Activated T-cell treated with anti-CD3 and anti-CD28 coated beads for 48 hours (primary cell): ENCODE results near the gene FAM174C.

Experiments used
- DNase-seq: peaks from one replicate; pipeline ENCODE4 v3.0.0-alpha.2; 2020; ENCODE audit warnings: low read depth

FAM174C gene

DNA sequence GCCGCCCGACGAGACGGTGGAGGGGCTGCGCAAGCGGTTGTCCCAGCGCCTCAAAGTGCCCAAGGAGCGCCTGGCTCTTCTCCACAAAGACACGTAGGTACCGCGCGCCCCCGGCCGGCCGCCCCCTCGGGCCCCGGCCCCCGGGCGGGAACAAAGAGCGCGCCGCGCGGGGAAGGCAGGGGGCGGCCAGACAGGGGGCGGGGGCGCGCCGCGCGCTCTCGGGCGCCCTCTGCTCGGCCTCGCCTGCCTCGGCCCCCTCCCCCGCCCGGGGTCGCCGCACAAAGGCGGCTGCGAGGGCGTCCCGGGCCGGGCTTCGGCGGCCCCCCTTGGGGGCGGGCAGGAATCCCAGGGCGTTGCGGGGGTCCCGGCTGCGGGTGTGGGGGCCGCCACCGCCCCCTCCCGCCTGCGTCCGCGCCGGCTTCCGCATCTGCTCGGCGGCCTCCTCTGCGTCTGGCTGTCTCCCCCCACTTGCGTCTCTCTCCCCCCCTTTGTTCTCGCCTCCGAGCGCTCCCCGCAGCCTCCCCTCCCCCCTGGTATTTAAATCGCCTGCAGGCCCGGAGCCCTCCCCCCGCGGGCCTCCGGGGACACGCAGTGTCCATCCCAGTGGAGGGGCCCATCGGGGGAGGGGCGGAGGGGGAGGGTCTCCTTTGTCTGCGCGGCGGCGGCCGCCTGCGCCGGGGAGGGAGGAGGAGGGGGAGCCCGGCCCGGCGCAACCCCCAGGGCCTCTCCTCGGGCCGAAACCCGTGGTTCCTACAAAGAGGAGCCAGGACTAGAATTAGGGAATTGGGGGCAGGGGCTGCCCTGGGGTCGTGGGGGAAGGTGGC is 24.7 kb upstream of the FAM174C start:
- DNase-seq: no peak

DNA sequence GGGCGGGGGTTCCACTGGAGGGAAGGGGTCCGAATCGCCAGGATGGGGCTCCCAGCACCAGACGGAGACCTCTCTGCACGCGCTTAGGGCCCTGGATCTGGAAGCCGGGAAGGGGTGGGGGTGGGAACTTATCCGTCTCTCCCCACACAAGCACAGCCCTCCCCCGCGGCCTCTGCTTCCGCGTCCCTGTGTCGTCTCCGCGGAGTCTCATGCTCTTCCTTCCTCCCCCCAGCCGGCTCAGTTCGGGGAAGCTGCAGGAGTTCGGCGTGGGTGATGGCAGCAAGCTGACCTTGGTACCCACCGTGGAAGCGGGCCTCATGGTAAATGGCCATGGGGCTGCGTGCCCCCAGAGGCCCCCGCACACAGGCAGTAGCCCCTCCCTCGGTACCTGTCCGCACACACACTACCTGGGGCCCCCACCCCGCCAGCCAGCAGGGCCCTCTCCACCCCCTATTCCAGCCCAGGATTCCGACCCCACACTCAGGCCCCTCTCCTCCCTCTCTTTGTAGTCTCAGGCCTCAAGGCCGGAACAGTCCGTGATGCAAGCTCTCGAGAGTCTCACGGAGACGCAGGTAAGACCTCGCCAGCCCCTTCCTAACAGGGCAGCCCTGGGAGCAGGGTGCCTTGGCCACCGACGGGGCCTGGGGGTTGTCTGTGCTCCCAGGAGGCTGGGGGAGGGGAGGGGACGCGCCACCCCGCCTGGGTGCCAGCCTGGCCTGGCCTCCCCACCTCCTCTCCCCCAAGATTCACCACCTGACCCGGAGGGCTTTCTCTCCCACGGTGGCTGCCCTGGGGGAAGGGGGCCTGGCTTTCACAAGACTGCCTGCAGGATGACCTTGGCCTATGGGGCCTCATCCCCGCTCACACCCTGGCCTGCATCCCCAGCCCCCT is 23.8 kb upstream of the FAM174C start:
- peak; percentile 55 for DNase-seq

DNA sequence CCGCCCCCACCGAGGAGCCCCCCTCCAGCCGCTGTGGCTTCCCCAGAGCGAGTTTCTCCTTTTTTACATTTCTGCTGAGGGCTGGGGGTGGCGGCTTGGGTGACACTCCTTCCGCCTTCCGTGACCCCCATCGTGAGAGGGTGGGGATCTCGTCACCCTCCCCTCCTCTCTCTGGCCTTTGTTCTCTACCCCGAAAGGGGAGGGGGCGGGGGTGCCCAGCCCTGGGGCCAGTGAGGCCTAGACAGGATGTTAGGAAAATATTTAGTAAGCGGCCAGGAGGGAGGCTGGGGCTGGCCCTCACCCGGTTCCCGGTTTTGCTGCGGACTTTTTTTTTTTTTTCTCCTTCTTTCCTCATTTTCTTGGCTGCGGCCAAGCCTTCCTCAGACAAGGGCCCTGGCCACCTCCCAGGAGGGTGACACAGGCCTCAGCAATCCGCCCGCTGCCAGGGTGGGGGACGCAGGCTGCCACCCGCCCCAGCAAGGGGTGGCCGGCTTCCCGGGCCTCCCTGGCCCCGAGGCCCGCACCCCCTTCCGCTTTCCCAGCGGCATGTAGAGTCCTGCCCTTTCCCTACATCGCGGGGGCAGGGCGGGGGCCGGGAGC is 23.0 kb upstream of the FAM174C start:
- DNase-seq: no peak

DNA sequence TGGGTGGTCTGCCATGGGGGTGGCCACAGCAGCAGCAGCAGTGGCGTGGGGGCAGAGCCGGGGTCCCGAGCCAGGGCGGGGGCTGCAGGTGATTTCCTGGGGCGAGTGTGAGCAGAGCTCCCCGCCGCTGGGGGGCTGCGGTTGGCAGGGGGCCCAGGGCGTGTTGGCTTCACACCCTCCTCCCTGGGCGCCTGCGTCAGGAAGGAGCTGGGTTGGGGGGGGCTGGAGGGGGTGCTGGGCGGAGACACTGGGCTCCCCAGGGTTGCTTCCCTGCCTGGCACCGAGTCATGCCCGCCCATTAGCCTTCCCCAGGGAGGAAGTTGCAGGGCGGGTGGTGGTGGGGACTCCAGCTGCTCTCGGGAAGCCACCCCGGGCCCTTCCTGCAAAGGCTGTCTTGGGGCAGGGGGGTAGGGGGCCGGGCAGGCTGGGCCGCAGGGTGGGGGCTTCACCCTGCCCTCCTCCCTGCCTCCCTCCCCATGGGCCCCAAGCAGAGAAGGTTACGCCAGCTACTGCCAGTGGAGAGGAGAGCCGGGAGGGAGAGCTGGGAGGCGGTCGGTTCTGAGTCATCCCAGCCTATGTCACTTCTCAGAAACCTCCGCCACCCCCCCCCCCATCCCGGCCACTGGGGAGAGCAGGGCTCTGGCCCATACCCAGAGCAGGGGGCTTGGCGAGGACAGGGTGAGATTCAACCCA is 22.4 kb upstream of the FAM174C start:
- DNase-seq: peak; percentile 69

DNA sequence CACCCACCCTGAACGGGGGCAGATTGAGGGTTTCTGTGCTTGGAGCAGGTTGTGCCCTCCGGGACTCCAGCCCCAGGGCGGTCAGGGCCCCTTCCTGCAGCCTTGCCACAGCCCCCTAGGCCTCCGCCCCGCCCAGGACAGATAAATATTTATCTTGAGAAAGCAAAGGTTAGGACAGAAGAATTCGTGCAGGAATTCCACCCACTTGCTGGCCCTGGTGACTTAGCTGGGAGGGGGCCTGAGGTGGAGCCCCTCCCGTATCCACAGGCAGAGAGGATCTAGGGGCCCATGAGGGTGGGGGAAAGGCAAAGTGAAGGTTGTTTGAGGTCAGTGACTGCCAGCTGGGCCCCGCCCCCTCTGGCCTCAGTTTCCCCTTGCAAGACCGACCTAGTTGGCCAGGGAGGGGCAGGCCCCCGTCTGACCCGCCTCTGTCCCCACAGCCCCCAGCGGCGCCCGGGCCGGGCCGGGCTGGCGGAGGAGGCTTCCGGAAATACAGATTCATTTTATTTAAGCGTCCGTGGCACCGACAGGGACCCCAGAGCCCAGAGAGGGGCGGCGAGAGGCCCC is 21.7 kb upstream of the FAM174C start:
- DNase-seq: no peak

DNA sequence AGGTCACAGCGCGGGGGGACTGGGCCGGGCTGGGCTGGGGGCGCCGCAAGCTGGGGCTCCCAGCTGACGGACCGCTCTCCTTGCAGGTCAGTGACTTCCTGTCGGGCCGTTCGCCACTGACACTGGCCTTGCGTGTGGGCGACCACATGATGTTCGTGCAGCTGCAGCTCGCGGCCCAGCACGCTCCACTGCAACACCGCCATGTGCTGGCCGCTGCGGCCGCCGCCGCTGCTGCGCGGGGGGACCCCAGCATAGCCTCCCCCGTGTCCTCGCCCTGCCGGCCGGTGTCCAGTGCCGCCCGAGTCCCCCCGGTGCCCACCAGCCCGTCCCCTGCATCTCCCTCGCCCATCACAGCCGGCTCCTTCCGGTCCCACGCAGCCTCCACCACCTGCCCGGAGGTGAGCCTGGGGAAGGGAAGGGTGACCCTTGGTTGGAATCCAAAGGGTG is 21.2 kb upstream of the FAM174C start:
- no peak for DNase-seq

DNA sequence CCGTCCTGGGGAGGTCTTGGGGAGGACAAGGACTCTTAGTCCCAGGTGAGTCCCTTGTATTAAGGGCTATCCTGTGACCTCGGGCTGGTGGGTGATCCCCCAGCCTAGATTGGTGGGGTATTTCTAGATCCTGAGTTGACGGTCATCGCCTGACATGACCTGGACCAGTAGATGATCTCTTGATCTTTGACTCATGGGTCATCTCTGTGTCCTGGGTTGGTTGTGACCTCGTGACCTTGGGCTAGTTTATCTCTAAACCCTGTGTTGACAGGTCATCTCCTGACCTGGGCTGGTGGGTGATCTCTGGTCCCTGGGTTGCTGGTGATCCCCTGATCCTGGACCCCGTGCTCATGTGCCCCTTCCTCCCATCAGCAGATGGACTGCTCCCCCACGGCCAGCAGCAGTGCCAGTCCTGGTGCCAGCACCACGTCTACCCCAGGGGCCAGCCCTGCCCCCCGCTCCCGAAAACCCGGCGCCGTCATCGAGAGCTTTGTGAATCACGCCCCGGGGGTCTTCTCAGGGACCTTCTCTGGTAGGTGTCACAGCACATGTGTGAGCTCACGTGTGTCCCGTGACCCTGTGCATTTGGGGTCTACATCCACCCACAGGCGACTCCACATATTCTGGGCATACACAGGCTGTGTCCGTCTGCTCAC is 20.7 kb upstream of the FAM174C start:
- DNase-seq: no peak

DNA sequence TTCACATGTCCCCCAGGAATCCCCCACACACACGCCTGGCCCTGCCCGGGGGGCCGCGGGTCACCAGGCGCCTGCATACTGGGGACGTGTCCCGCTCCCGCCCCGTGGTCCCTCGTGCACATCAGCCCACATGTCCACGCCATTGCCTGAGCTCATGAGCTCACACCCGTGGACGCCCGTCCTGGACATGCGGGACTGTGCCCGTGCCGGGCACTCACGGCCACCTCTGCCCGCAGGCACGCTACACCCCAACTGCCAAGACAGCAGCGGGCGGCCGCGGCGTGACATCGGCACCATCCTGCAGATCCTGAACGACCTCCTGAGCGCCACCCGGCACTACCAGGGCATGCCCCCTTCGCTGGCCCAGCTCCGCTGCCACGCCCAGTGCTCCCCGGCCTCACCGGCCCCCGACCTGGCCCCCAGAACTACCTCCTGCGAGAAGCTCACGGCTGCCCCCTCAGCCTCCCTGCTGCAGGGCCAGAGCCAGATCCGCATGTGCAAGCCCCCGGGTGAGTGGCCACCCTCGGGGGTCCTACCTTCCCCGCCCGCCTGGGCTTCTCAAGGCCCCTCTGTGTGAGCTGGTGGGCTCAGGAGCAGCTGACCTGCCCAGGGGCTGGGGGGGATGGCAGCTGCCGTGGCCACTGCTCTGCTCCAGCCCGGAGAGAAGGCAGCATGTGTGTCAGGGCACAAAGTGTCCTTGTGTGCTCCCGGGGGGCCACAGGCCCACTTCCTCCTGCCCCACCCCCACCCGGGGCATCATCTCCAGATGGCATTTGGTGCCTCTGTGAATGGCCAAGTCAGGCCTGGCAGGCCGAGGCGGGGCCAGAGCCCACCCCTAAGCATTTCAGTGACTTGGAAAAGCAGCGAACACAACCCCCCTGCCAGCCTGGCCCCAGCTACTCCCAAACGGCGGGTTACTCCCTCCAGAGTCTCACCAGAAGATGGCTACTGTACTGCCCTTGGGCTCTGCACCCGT is 19.9 kb upstream of the FAM174C start:
- no peak for DNase-seq

DNA sequence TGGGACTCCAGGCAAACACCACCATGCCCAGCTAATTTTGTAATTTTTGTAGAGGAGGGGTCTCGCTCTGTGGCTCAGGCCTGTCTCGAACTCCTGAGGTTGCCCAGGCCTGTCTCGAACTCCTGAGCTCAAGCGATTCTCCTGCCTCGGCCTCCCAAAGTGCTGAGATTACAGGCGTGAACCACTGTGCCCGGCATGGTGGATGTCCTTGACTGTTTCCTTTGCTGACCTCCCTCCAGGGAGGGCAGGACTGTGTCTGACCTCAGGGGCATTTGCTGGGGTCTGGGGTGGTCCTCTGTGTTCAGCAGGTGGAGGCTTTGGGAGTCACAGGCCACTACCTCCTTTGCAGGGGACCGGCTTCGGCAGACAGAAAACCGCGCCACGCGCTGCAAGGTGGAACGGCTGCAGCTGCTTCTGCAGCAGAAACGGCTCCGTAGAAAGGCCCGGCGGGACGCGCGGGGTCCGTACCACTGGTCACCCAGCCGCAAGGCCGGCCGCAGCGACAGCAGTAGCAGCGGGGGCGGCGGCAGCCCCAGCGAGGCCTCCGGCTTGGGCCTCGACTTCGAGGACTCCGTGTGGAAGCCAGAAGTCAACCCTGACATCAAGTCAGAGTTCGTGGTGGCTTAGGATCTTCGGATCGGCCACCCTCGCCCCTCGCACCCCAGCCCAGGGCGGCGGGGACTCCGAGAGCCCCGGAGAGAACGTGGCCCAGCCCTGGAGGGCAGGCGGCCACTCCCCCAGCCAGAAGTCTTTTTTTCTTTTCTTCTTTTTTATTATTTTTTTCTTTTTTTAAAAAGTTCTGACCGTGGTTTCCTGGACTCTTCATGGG is 18.5 kb upstream of the FAM174C start:
- no peak for DNase-seq

DNA sequence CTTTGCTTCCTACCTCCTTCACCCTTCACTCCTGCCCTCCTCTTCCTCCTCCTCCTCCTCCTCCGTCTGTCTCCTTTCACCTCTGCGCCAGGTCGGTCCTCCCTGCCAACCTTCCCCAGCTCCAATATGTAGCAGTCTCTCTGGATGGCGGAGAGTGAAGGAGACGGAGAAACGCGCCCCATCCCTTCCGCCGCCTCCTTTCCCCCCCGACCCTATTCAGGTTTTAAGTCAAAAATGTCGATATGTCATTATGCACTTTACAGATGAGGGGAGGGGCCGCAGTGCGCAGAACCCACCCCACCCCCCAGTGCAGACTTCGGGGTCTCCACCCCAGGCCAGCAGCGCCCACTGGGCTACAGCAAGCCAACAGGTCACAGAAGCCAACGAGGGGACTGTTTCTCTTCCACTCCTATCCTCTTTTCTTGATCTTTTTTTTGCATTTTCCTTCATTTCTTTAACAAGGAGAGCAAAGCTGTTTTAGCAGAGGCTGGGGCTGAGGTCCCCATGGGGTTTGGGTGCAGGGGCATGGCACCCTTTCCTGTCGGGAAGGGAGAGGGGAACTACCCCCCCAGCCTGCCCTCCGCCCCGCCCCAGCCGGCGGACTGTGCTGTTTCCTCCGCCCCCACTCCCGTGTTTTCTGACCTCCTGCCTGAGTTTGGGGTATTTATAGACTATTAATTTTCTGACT is 17.7 kb upstream of the FAM174C start:
- DNase-seq: no peak

DNA sequence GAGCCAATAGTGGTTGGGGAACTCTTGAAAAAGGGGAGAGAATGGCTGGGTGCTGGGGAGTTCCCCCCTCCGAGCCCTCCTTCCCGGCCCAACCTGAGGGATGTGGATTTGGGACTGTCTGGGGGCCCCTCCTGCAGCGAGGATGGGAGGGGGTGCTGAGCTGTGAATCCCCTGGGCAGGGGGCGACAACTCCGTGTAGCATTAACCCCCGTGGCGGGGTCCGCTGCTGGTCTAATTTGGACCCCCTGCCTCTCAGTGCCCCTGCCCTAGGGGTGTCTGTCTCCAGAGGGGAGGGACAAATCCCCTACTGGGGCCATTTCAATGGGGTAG is 17.2 kb upstream of the FAM174C start:
- no peak for DNase-seq

DNA sequence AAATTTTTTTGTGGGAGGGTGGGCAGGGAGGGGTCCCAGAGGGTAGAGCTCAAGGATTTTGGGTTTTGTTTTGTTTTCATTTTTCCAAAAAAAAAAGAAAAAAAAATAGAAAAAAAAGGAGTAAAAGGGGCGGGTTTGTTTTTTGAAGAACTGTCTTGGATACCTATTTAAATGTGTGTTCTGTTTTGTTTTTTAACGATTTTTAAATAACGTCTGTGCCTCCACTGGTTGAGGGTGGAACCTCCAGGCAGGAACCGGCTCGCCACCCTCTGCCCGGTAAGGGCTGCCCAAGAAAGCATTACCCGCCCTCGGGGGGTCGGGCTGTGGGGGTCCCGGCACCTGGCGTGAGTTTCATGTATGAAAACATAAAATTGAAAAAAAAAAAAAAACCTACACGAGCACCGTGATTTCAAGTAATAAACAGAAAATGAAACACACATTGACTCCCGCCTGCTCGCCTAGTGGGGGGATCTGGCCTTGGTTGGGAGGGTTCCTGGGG is 16.6 kb upstream of the FAM174C start:
- no peak for DNase-seq

DNA sequence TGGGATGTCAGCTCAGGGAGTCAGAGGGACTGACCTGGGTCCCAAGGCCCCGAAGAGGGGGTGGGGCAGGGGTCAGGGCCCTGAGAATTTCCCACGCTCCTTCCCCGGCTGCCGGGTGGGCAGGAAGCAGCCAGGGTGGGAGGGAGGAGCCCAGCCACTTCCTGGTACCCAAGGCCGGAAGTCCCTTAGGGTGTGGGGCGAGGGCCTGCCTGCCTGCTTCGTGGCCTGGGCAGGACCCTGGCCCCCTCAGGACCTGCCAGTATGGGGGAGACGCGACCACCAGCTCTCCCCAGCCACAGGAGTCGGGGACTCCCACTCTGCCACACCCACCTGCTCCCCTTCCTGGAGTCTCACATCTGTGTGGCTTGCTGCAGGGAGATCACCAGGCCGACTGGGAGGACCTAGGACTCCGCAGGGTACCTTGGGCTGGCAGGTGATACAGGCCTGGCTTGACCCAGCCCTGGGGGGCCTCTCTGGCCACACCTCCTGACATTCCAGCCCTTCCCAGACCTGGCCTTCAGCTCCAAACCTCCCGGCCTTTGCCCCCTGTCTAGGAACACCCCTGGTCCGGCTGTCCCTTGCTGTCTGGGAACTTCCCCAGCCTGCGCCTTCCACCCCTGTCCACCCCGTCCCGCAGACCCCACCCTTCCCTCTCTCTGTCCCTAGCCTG is 16.0 kb upstream of the FAM174C start:
- DNase-seq: peak; percentile 68

DNA sequence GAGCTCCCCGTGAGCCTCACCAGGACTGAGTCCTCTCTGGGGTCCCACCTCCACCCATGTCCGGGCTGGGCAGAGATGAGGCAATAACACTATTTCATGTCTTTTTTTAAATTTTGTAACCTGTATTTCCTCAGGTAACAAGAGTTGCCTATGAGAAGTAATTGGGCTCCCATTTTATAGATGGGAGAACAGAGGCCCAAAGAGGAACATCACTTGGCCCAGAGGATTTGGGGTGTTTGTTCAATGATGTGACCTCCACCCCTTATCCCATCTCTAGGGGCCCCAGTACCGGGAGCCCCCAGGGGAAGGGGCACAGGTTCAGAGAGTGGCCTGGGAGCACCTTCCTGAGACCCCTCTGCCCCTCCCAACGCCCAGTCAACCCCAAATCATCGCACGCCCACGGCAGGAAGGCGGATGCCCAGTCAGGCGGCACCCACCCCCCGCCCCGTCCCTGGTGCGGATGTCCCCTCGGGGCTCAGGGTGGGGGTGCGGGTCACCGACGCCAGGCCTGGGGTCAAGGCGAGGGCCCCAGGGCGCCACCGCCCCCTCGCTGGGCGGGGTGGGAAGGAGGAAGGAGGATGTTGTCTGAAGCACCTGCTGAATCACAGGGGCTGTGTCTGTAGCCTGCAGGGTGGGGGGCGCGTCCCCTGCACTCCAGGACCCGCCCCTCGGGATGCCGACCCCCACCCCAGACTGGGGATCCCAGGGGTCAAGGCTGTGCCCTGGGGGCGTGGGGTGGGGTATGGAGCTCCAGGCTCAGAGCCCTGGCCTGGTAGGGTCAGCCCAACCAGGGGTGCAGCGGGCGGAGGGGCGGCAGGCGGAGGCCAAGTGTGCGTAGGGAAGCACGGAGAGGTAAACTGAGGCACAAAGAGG is 15.2 kb upstream of the FAM174C start:
- no peak for DNase-seq

DNA sequence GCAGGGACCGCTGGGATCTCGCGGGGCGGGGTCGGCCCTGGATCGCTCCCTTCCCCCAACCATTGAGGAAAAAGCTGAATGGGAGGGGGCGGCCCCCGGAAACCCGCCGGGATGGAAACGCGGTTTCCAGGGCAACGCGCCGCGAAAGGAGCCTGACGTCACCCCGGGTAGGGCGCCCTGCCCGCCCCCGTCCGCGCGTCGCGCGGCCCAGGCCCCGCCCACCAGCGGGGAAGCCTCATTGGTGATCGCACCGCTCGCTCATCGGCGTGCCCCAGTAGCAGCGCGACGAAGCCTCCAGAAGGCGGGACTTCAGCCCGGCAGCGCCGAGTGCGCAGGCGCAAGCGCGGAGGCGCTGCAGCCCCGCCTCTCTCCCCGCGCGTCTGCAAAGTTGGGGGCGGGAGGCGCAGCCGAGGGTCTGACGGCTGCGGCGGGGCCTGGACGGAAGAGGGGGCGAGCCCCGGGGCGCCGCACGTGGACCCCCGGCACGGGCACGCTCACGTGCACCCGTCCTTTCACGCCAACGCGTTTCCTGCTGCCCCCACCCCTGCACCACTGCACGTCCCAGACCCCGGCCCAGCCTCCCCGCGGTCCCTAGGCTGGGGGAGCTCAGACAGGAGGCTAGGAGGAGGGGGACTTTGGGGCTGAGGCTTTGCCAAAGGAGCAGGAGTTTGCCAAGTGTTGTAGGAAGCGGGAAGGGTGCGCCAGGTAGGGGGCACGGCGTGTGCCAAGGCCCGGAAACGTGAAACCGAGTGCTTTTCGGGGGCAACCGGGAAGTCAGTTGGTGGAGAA is 14.4 kb upstream of the FAM174C start:
- peak; percentile 99 for DNase-seq

DNA sequence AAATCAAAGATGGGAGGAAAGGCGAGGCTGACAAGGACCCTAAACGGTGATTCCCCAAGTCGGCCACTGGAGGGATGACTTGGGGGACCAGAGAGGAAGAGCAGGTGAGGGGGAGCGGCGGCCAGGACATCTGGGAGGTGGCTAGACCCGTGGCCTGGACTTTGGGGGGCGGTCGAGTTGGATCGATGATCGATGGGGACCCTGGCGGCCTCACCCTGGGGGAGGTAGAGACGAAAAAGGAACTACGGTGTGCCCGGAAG is 13.9 kb upstream of the FAM174C start:
- no peak for DNase-seq
